Testis (tissue), 2 donors: Measurements from ENCODE around the gene OR52I1.

ENCODE experiments used
- POLR2A ChIP-seq: fragments of 450-650 bp; IDR thresholded peaks from one replicate; pipeline ENCODE4 v1.6.1; 2017; ENCODE audit warnings: antibody characterized with exemption, mild to moderate bottlenecking, moderate library complexity
- TF ChIP-seq, protein P1 (sequence below), 3 experiments: fragments of 450-650 bp in 2 of 3; fragments of 200-600 bp in 1 of 3; sonication (generic) in 1 of 3; IDR thresholded peaks; one replicate each; pipeline ENCODE4 v1.5.1; 2016 to 2019; ENCODE audit warnings: antibody characterized with exemption in 3 of 3, mild to moderate bottlenecking in 2 of 3, moderate library complexity in 1 of 3

DNA sequence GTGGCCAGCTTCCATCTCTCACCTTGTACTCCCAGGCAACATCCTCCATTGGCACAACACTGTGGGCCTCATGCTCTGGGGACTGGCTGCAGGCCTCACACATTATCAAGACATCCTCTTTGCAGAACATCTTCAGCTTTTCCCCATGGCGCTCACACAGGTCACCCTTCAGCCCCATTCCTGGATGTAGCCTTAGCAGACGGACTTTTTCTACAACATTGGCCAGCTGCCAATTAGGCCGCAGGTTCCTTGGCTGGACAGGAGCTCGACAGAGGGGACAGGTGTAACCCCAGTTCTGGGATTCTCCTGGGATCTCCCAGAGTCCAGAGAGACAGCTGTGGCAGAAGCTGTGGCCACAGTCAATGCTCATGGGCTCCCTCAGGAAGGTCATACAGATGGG lies 11.2 kb downstream of the OR52I1 start:
- TF ChIP-seq, protein P1, sequence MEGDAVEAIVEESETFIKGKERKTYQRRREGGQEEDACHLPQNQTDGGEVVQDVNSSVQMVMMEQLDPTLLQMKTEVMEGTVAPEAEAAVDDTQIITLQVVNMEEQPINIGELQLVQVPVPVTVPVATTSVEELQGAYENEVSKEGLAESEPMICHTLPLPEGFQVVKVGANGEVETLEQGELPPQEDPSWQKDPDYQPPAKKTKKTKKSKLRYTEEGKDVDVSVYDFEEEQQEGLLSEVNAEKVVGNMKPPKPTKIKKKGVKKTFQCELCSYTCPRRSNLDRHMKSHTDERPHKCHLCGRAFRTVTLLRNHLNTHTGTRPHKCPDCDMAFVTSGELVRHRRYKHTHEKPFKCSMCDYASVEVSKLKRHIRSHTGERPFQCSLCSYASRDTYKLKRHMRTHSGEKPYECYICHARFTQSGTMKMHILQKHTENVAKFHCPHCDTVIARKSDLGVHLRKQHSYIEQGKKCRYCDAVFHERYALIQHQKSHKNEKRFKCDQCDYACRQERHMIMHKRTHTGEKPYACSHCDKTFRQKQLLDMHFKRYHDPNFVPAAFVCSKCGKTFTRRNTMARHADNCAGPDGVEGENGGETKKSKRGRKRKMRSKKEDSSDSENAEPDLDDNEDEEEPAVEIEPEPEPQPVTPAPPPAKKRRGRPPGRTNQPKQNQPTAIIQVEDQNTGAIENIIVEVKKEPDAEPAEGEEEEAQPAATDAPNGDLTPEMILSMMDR (IDR thresholded peaks at IDR 0.05), result no peak
- TF ChIP-seq POLR2A, result no peak
